PFSK-1 (cell line): ENCODE results near the gene STARD5.

ENCODE experiments used
- FOXP2 ChIP-seq: optimal IDR thresholded peaks from 2 replicates; pipeline ENCODE3; 2011; ENCODE audit warnings: borderline replicate concordance, control low read depth, inconsistent platforms; ENCODE audit not compliant: insufficient read depth; ENCODE audit errors: extremely low read length, extremely low read depth
- POLR2AphosphoS5 ChIP-seq: IDR thresholded peaks from 2 replicates; pipeline ENCODE4 v1.6.1; 2012; ENCODE audit warnings: low read depth, mild to moderate bottlenecking, control low read depth, low read length, moderate library complexity
- REST ChIP-seq, 2 experiments: IDR thresholded peaks; 2 replicates each; pipeline versions ENCODE4 v1.6.1 to v1.8.0; 2011 to 2012; ENCODE audit warnings: low read depth in 2 of 2, low read length in 2 of 2, control low read depth in 1 of 2, inconsistent platforms in 1 of 2, mild to moderate bottlenecking in 1 of 2, moderate library complexity in 1 of 2; ENCODE audit not compliant: insufficient read depth in 1 of 2
- SIN3A ChIP-seq: IDR thresholded peaks from 2 replicates; pipeline ENCODE4 v1.6.1; 2012; ENCODE audit warnings: mild to moderate bottlenecking, low read length, moderate library complexity, borderline replicate concordance; ENCODE audit not compliant: insufficient read depth
- TAF1 ChIP-seq: IDR thresholded peaks from 2 replicates; pipeline ENCODE4 v1.6.1; 2012; ENCODE audit warnings: low read length, control low read depth, borderline replicate concordance; ENCODE audit not compliant: insufficient read depth

DNA sequence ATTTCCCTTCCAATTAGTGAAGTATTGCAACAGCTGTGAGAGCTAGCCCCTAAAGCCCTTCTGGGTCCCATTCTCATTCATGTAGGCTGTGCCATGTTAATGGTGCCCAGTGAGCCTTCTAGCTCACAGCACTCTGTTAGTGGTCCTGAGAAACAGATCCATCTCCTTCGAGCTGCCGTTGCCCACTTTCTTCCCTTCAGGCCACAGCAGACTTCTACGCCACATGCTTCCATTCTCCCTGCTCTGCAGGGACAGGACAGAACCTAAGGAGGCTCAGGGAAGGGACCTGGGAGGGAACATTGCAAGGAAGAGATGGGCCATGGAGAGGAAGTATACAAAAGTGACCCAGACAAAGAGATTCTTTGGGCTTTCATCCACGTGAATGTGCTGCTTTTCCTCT lies 11.7 kb upstream of the STARD5 start:
- no peak for TF ChIP-seq REST (IDR thresholded peaks at IDR 0.05; ENCODE audit: insufficient read depth in 1 of 2, low read depth in 2 of 2, low read length in 2 of 2)
- TF ChIP-seq POLR2AphosphoS5, result no peak
- no peak for TF ChIP-seq SIN3A
- no peak for TF ChIP-seq TAF1
- TF ChIP-seq FOXP2, result no peak
